A673 (cell line): ENCODE data around the gene AGAP1.

Source experiments
- EZH2 ChIP-seq: fragments of 200-600 bp; sonication (generic); IDR thresholded peaks from 2 replicates; pipeline ENCODE4 v1.6.1; 2017; ENCODE audit warnings: borderline replicate concordance, low read depth, mild to moderate bottlenecking, mixed read lengths, antibody characterized with exemption, low read length; ENCODE audit not compliant: poor library complexity, severe bottlenecking
- TF ChIP-seq, protein P1 (sequence below): fragments of 300-800, 200-600 bp; sonication (generic); conservative IDR thresholded peaks from 2 replicates; pipeline ENCODE4 v1.5.1; 2017; ENCODE audit warnings: low read depth, mild to moderate bottlenecking, antibody characterized with exemption, low read length, moderate library complexity, mixed read lengths

DNA sequence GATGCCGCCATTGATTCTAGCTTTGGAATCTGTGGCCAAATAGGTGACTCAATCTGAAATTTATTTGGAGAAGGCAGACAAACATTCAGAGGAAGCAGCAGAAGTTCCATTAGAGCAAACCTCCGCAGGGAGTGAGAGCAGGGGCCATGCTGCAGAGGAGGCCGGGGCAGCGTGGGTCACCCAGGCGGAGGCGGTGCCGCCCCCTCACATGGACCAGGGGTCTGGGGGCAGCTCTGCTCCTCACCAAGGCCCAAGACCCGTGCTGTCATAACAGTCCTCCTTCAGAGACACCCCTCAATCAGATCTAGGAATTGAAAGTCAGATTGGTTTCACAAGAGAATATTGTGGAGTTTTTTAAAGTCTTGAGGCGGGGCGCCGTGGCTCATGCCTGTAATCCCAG is 582.0 kb downstream of the AGAP1 start:
- TF ChIP-seq, protein P1, sequence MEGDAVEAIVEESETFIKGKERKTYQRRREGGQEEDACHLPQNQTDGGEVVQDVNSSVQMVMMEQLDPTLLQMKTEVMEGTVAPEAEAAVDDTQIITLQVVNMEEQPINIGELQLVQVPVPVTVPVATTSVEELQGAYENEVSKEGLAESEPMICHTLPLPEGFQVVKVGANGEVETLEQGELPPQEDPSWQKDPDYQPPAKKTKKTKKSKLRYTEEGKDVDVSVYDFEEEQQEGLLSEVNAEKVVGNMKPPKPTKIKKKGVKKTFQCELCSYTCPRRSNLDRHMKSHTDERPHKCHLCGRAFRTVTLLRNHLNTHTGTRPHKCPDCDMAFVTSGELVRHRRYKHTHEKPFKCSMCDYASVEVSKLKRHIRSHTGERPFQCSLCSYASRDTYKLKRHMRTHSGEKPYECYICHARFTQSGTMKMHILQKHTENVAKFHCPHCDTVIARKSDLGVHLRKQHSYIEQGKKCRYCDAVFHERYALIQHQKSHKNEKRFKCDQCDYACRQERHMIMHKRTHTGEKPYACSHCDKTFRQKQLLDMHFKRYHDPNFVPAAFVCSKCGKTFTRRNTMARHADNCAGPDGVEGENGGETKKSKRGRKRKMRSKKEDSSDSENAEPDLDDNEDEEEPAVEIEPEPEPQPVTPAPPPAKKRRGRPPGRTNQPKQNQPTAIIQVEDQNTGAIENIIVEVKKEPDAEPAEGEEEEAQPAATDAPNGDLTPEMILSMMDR: no peak
- no peak for TF ChIP-seq EZH2
